Measurements from ENCODE around the gene GPR37. TPM values are rescaled to one million over a fixed set of nuclear protein-coding genes. Genes with fewer than 3 reads are reported as not detected.

The GPR37 gene
- total and polyA plus RNA-seq, 8 donors = 0.80 to 3.9 (median 1.9) TPM

GRCh38 chr7:124728610-124729009, 37.0 kb downstream of the GPR37 start:
- no peak overlapping the region for H3K4me3 ChIP-seq
- no peaks in the 10 kb centered on the region for H3K9me3 ChIP-seq
- no peak for ATAC-seq
- 6 to 14% methylated on average over 1 of the region's 1 CpG for WGBS, 2 donors
- intact Hi-C loops (cut with DNase I) = no loop called here
- no peak overlapping the region for H3K27ac ChIP-seq
- TF ChIP-seq, protein P1, sequence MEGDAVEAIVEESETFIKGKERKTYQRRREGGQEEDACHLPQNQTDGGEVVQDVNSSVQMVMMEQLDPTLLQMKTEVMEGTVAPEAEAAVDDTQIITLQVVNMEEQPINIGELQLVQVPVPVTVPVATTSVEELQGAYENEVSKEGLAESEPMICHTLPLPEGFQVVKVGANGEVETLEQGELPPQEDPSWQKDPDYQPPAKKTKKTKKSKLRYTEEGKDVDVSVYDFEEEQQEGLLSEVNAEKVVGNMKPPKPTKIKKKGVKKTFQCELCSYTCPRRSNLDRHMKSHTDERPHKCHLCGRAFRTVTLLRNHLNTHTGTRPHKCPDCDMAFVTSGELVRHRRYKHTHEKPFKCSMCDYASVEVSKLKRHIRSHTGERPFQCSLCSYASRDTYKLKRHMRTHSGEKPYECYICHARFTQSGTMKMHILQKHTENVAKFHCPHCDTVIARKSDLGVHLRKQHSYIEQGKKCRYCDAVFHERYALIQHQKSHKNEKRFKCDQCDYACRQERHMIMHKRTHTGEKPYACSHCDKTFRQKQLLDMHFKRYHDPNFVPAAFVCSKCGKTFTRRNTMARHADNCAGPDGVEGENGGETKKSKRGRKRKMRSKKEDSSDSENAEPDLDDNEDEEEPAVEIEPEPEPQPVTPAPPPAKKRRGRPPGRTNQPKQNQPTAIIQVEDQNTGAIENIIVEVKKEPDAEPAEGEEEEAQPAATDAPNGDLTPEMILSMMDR (IDR thresholded peaks at IDR 0.05) = no peak
- FAIRE-seq = no peak
- H3K27me3 ChIP-seq = no peaks in the 10 kb centered on the region
- DNase-seq = no peak
- H3K36me3 ChIP-seq = no peaks in the 10 kb centered on the region
- H3K4me1 ChIP-seq = no peaks in the 10 kb centered on the region

DNA sequence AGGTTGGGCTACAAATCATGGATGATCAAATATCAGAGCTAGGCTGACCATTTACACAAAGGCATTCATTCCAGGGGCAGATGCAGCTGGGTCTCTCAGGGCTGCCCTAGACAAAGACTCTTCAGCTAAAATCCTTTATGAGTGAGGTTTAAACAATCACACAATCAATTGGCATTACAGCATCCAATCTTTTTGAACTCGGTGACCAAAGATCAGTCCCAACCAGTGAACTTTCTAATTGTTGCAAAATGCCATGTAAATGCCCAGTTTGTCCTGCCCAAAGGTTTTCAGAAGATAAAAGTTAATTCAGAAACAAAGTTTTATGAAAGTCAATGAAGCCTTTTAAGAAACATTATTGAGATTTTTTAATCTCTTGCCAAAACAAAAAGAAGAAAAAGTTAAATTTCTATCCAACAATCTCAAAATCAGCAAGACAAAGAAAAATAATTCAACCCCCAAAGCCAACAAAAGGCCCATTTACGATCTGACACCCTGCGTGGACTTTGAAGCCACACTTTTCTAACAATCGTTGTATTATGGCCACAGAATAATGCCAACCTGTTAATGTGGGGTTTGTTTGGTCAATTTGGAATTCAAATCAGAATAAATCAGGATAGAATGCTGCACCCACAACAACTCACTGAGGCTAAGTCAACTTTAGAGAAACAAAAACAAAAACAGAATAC, 40.9 kb downstream of the GPR37 start:
- DNase-seq = no peak
- H3K4me1 ChIP-seq = no peaks in the 10 kb centered on the region
- no peaks in the 10 kb centered on the region for H3K36me3 ChIP-seq
- no peak overlapping the region for H3K27ac ChIP-seq
- 35 to 36% methylated on average over 4 of the region's 4 CpGs for WGBS, 2 donors
- ATAC-seq = no peak
- H3K27me3 ChIP-seq = no peaks in the 10 kb centered on the region
- H3K9me3 ChIP-seq = no peaks in the 10 kb centered on the region
- FAIRE-seq = no peak
- TF ChIP-seq, protein P1 (IDR thresholded peaks at IDR 0.05) = no peak
- H3K4me3 ChIP-seq = no peak overlapping the region
- intact Hi-C loops (cut with DNase I) = no loop called here

DNA sequence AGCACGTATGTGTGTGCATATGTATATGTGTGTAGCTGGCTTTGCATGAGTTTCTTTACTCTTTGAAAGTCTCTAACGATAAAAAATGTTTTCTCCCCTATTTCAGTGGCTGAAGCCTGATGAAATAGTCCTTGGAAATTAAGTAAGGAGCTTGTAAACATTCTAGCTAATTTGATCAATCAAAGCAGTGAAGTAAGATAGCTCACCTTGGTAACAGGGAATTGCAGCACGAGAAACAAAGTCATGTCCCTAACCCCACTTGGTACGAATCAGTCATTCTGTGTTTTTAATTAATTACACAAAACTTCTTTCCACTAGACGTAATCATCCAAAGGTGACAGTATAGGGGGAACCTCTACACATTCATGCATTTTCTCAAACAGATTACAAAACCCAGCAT, 41.5 kb downstream of the GPR37 start:
- TF ChIP-seq, protein P1 (IDR thresholded peaks at IDR 0.05) = no peak
- no peaks in the 10 kb centered on the region for H3K27me3 ChIP-seq
- no peak for ATAC-seq
- no peak for FAIRE-seq
- no peak for DNase-seq
- no peaks in the 10 kb centered on the region for H3K9me3 ChIP-seq
- H3K27ac ChIP-seq = no peak overlapping the region
- intact Hi-C loops (cut with DNase I) = no loop called here
- H3K4me3 ChIP-seq = no peak overlapping the region
- WGBS, 2 donors = 54 to 68% methylated on average over 5 of the region's 5 CpGs
- H3K36me3 ChIP-seq = no peaks in the 10 kb centered on the region
- no peaks in the 10 kb centered on the region for H3K4me1 ChIP-seq

DNA sequence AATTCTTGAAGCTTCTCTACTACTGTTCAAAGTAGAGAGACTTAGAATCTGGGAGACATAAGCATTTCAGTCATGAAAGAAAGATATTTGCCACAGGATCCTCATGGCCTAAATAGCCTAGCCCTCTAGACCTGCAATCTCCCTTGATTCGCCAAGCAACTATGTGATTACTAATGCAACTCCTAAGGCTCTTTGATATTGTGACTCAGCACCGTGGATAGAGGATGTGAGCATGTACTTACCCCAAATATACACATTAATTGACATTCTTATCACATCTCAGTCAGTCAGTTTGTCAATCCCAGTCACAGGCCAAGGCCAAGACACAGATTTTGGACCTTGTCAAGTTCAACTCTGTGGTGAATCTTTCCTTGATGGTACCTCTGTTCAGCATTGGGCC, 42.6 kb downstream of the GPR37 start:
- FAIRE-seq = no peak
- 62 to 69% methylated on average over 2 of the region's 2 CpGs for WGBS, 2 donors

GRCh38 chr7:124722292-124722691, 43.3 kb downstream of the GPR37 start:
- intact Hi-C loops (cut with DNase I) = no loop called here
- ATAC-seq = no peak
- no peak overlapping the region for H3K4me3 ChIP-seq
- no peak overlapping the region for H3K27ac ChIP-seq
- TF ChIP-seq, protein P1 (IDR thresholded peaks at IDR 0.05) = no peak
- no peak for DNase-seq
- H3K4me1 ChIP-seq = no peaks in the 10 kb centered on the region
- H3K9me3 ChIP-seq = no peaks in the 10 kb centered on the region
- H3K36me3 ChIP-seq = no peaks in the 10 kb centered on the region
- H3K27me3 ChIP-seq = no peaks in the 10 kb centered on the region
- no peak for FAIRE-seq
- 56 to 66% methylated on average over 3 of the region's 3 CpGs for WGBS, 2 donors

More for the DNA sequence above, 42.6 kb downstream of the GPR37 start:
- TF ChIP-seq, protein P1 (IDR thresholded peaks at IDR 0.05) = no peak
- H3K9me3 ChIP-seq = no peaks in the 10 kb centered on the region
- no peak overlapping the region for H3K27ac ChIP-seq
- ATAC-seq = no peak
- DNase-seq = no peak
- no peaks in the 10 kb centered on the region for H3K4me1 ChIP-seq
- no peaks in the 10 kb centered on the region for H3K36me3 ChIP-seq
- H3K27me3 ChIP-seq = no peaks in the 10 kb centered on the region
- H3K4me3 ChIP-seq = no peak overlapping the region
- intact Hi-C loops (cut with DNase I) = no loop called here
